Measurements from ENCODE around the gene PCDHB13.

PCDHB13 gene

DNA sequence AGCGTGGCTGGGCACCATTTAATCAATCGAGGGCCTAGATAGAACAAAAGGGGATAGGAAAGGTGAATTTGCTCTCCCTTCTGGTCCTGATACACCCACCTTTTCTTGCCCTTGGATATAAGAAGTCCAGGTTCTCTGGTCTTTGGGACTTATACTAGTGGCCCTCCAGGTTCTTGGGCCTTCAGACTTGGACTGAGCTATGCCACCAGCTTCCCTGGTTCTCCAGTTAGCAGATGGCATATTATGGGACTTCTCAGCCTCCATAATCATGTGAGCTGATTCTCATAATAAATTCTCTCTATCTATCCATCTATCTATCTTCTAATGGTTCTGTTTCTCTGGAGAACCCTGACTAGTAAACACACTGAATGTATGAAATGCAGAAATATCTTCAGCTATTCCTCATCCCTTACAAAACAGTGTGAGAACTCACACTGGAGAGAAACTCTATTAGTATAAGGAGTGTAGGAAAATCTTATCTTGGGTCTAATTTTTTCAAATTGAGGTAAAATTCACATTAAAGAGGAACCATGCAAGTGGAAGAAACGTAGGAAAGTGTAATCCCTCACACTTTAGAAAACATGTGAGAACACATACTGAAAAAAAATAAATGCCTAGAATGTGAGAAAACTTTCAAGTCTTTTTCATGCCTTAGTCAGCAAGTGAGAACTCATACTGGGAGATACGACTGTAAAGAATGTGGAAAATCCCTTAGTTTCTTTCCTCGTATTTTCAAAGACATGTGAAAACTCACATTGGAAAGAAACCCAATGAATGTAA lies 46.9 kb downstream of the PCDHB13 start:
- no peak for DNase-seq (ENCODE audit: extremely low read depth in 1 of 2, low read depth in 1 of 2)

DNA sequence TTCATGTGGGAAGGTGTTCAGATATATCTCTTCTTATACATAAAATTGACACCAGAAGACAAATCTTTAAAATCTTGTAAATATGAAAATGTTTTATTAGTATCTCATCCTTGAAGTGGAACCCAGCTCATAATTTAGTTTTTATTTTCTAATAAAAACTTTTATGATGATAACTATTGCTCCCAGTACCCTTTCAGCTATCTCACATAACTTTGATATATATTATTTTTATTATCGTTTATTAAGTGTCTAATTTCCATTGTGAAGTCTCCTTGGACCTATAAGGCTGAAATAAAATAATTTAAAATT lies 47.5 kb downstream of the PCDHB13 start:
- no peak for DNase-seq (ENCODE audit: extremely low read depth in 1 of 2, low read depth in 1 of 2)

Measured in activated CD8-positive, alpha-beta memory T cell treated with anti-CD3 and anti-CD28 coated beads for 1 hour (primary cell).